Ishikawa (cell line): ENCODE data around the gene CYP24A1.

ENCODE experiments used
- CEBPB ChIP-seq: IDR thresholded peaks from 2 replicates; pipeline ENCODE4 v1.6.1; 2012
- CREB1 ChIP-seq: IDR thresholded peaks from 2 replicates; pipeline ENCODE4 v1.6.1; 2012; ENCODE audit warnings: low read depth
- EGR1 ChIP-seq: IDR thresholded peaks from 2 replicates; pipeline ENCODE4 v1.6.1; 2012
- EP300 ChIP-seq: IDR thresholded peaks from 2 replicates; pipeline ENCODE4 v1.6.1; 2012; ENCODE audit warnings: borderline replicate concordance
- FOXM1 ChIP-seq: IDR thresholded peaks from 2 replicates; pipeline ENCODE4 v1.6.1; 2012; ENCODE audit warnings: low read depth, borderline replicate concordance
- MAX ChIP-seq: IDR thresholded peaks from 2 replicates; pipeline ENCODE4 v1.6.1; 2012
- NFIC ChIP-seq: IDR thresholded peaks from 2 replicates; pipeline ENCODE4 v1.6.1; 2012
- RAD21 ChIP-seq: IDR thresholded peaks from 2 replicates; pipeline ENCODE4 v1.6.1; 2012; ENCODE audit warnings: low read depth
- REST ChIP-seq: IDR thresholded peaks from 2 replicates; pipeline ENCODE4 v1.6.1; 2012; ENCODE audit warnings: low read depth, mild to moderate bottlenecking
- TAF1 ChIP-seq: IDR thresholded peaks from 2 replicates; pipeline ENCODE4 v1.6.1; 2012; ENCODE audit warnings: low read depth, mild to moderate bottlenecking
- TCF12 ChIP-seq: IDR thresholded peaks from 2 replicates; pipeline ENCODE4 v1.6.1; 2012; ENCODE audit warnings: low read depth
- TEAD4 ChIP-seq: IDR thresholded peaks from 2 replicates; pipeline ENCODE4 v1.6.1; 2012
- USF1 ChIP-seq: IDR thresholded peaks from 2 replicates; pipeline ENCODE4 v1.6.1; 2012
- YY1 ChIP-seq: IDR thresholded peaks from 2 replicates; pipeline ENCODE4 v1.6.1; 2012; ENCODE audit warnings: low read depth
- ZBTB7A ChIP-seq: IDR thresholded peaks from 2 replicates; pipeline ENCODE4 v1.6.1; 2012; ENCODE audit warnings: low read depth

CYP24A1 gene

GRCh38 chr20:54212226-54212625 lies 38.4 kb upstream of the CYP24A1 start:
- no peak for TF ChIP-seq REST
- no peak for TF ChIP-seq TEAD4
- TF ChIP-seq NFIC = no peak
- TF ChIP-seq MAX = no peak
- no peak for TF ChIP-seq CEBPB

GRCh38 chr20:54209216-54209813 lies 35.5 kb upstream of the CYP24A1 start:
- TF ChIP-seq YY1 (no peak), USF1 (no peak)

GRCh38 chr20:54208548-54209176 lies 34.9 kb upstream of the CYP24A1 start:
- TF ChIP-seq TAF1 (no peak), EGR1 (no peak), TCF12 (no peak), CREB1 (no peak), ZBTB7A (no peak), YY1 (no peak), NFIC (no peak), EP300 (no peak), FOXM1 (no peak), USF1 (no peak), TEAD4 (no peak)

- TF ChIP-seq REST (no peak), RAD21 (peak; percentile 27; the same call in 1 of the 2 replicates), USF1 (no peak), TEAD4 (0 out of 2 replicates have a peak, but pooled peaks have one; percentile 20), CREB1 (no peak), EGR1 (0 out of 2 replicates have a peak, but pooled peaks have one; percentile 44), YY1 (peak; percentile 93), TAF1 (peak; percentile 77), CEBPB (no peak), ZBTB7A (no peak), EP300 (peak; percentile 58; the same call in 1 of the 2 replicates), TCF12 (peak; percentile 61; the same call in 1 of the 2 replicates), NFIC (no peak), FOXM1 (no peak), MAX (peak; percentile 94)
Measured at GRCh38 chr20:54207743-54208547, 34.2 kb upstream of the CYP24A1 start, which contains the start of gene PFDN4. Gene PFDN4 (plus strand): TSS chr20:54208087. CDS start chr20:54208101, 14 bp downstream.

- TF ChIP-seq CEBPB (no peak), FOXM1 (no peak), YY1 (no peak), TAF1 (no peak), USF1 (no peak), NFIC (no peak), TEAD4 (no peak), RAD21 (no peak), ZBTB7A (no peak), CREB1 (no peak), EP300 (no peak), REST (no peak), EGR1 (no peak), MAX (no peak), TCF12 (no peak)
Measured at GRCh38 chr20:54207053-54207742, 33.4 kb upstream of the CYP24A1 start.
